ENCODE results near the gene WDR18. TPM values are rescaled to one million over a fixed set of nuclear protein-coding genes. Genes with fewer than 3 reads are reported as not detected.

WDR18 gene
- total and polyA plus RNA-seq, 2 of the 4 experiments (the other 2 are of a cell fraction) = 37.1 to 56.9 TPM

GRCh38 chr19:1039646-1040475 is 55.7 kb downstream of the WDR18 start, which contains the start of gene ABCA7:
ABCA7 (plus strand) TSS chr19:1040107; CDS start chr19:1041362, 1,255 bp downstream.
- no TSS peak for BruUV-seq (replicated peaks)
- peak within 1 kb of the TSS; percentile 53 for H3K4me2 ChIP-seq (ENCODE audit: low read depth, low read length)
- H3K27ac ChIP-seq (ENCODE audit: insufficient read depth, low read length) = no peak within 1 kb of the TSS
- H3K79me1 ChIP-seq (ENCODE audit: low read depth in 1 of 2, low read length in 2 of 2) = peaks cover 0 to 28% of the 10 kb centered on the region in 2 experiments; a peak in 2 of 4 replicates
- H4K5ac ChIP-seq (ENCODE audit: low read depth, low read length) = no peak within 1 kb of the TSS
- H3K4me3 ChIP-seq (ENCODE audit: insufficient read depth, low read depth, low read length) = peak within 1 kb of the TSS; percentile 44
- 6% methylated on average over 23 of the region's 56 CpGs; no CpG with 5 or more reads in 1 of the 2 experiments for WGBS, 2 experiments (ENCODE audit: extremely low coverage in 2 of 2, insufficient read length in 1 of 2)
- H3K36me3 ChIP-seq (ENCODE audit: control insufficient read depth, insufficient read depth, low read length) = peaks cover 34% of the 10 kb centered on the region
- H3K14ac ChIP-seq (replicated peaks; ENCODE audit: low read depth, low read length) = no peak within 1 kb of the TSS
- peak within 1 kb of the TSS; percentile 10 for H2BK5ac ChIP-seq (ENCODE audit: low read depth, low read length, poor library complexity, severe bottlenecking)
- H3K27me3 ChIP-seq (ENCODE audit: control insufficient read depth, insufficient read depth, low read length) = no peaks in the 10 kb centered on the region
- peak within 1 kb of the TSS; percentile 47 for H2AK9ac ChIP-seq (replicated peaks; ENCODE audit: low read depth, low read length, poor library complexity)
- H3K4ac ChIP-seq (ENCODE audit: low read depth, low read length) = peak within 1 kb of the TSS; percentile 9; the same call in 1 of the 2 replicates
- POLR2A ChIA-PET (ENCODE audit: unreplicated experiment) = interaction anchor here (0.7 to 1.8 kb wide), 3 partner anchors 11 to 13 kb away, joined by 3 to 4 read pairs (median 3); partner anchors contain the start of gene CNN2
- H3K9me3 ChIP-seq (ENCODE audit: control insufficient read depth, insufficient read depth, low read length) = no peaks in the 10 kb centered on the region
- TF ChIP-seq MAZ (IDR thresholded peaks at IDR 0.05; ENCODE audit: borderline replicate concordance, low read depth, low read length) (peak; percentile 59; the same call in 1 of the 2 replicates), FOS (IDR thresholded peaks at IDR 0.05; ENCODE audit: low read depth, low read length) (peak; percentile 36; the same call in 1 of the 2 replicates), ELK1 (IDR thresholded peaks at IDR 0.05; ENCODE audit: borderline replicate concordance, low read depth, low read length) (no peak), CEBPB (IDR thresholded peaks at IDR 0.05; ENCODE audit: low read depth, low read length) (0 out of 2 replicates have a peak, but pooled peaks have one; percentile 9), USF2 (IDR thresholded peaks at IDR 0.05; ENCODE audit: low read depth, low read length) (peak; percentile 49; the same call in 1 of the 2 replicates), POLR2A (IDR thresholded peaks at IDR 0.05; ENCODE audit: low read depth, low read length) (peak; percentile 73), BHLHE40 (IDR thresholded peaks at IDR 0.05; ENCODE audit: low read depth, low read length) (no peak)
- no peak within 1 kb of the TSS for H4K91ac ChIP-seq (ENCODE audit: insufficient read depth, low read depth, low read length)
- H4K20me1 ChIP-seq (ENCODE audit: insufficient read depth, low read length) = peaks cover 47% of the 10 kb centered on the region
- peaks cover 7% of the 10 kb centered on the region; the same call in 1 of the 2 replicates for H3K4me1 ChIP-seq (ENCODE audit: control insufficient read depth, insufficient read depth, low read length)
- H2BK120ac ChIP-seq (ENCODE audit: low read depth, low read length) = no peak within 1 kb of the TSS
- no peak within 1 kb of the TSS for H3K18ac ChIP-seq (ENCODE audit: low read depth, low read length)
- no peaks in the 10 kb centered on the region for H3K9me1 ChIP-seq (ENCODE audit: insufficient read depth, low read length)
- H3K9ac ChIP-seq (ENCODE audit: low read depth, low read length) = peak within 1 kb of the TSS; percentile 9
- no peak within 1 kb of the TSS for H3K56ac ChIP-seq (ENCODE audit: extremely low read depth, insufficient read depth, low read length)
- dilution Hi-C loops (cut with HindIII; ENCODE audit: low sequenced_read_pairs, unreplicated experiment) (no loop called here), intact Hi-C loops (cut with micrococcal nuclease) (loop anchor here (2.0 kb wide), 2 partner anchors 55 to 63 kb away; partner anchors contain the start of genes GPX4 and POLR2E), in situ Hi-C loops (cut with MboI; ENCODE audit: low sequenced_read_pairs) (no loop called here)
- DNase-seq (peak; percentile 96), ATAC-seq (ENCODE audit: low read depth) (peak; percentile 85)
- H2BK20ac ChIP-seq (ENCODE audit: low read depth, low read length) = no peak within 1 kb of the TSS
- H2AK5ac ChIP-seq (ENCODE audit: low read depth, low read length) = no peak within 1 kb of the TSS
- H2AFZ ChIP-seq (replicated peaks; ENCODE audit: low read length, poor library complexity) = peak within 1 kb of the TSS; percentile 90
- H2BK15ac ChIP-seq (ENCODE audit: low read depth, low read length) = no peak within 1 kb of the TSS
- H3K23ac ChIP-seq (ENCODE audit: low read depth, low read length) = peak within 1 kb of the TSS; percentile 39; the same call in 1 of the 2 replicates
- H4K8ac ChIP-seq (ENCODE audit: low read depth in 2 of 2, low read length in 2 of 2) = peak within 1 kb of the TSS in 1 of 2 experiments; percentile 17; a peak in 1 of 4 replicates
- CTCF ChIA-PET = interaction anchor here (0.6 to 1.2 kb wide), 2 partner anchors 30 to 413 kb away, joined by 3 read pairs; no protein-coding TSS in a partner anchor
